Activated CD4-positive, alpha-beta T cell treated with anti-CD3 and anti-CD28 coated beads, Interleukin-2, amount 50 U/mL, for 16 hours (primary cell): ENCODE data around the gene EIF2AK3.
A peak's percentile ranks its signal among the peaks of the same experiment; 100 is the strongest.
"Not testable (repeated sequence)": the region's sequence is repeated elsewhere in the genome, so short reads cannot be mapped to it uniquely, and the experiment has no call there.

Experiments used
- DNase-seq: peaks from one replicate; pipeline ENCODE4 v3.0.0-alpha.2; 2020

EIF2AK3 gene

GRCh38 chr2:88632569-88632968, 5.3 kb upstream of the EIF2AK3 start:
- DNase-seq, result no peak

GRCh38 chr2:88628571-88628939, 1.3 kb upstream of the EIF2AK3 start:
- DNase-seq, result no peak

GRCh38 chr2:88627856-88628570, 749 bp upstream of the EIF2AK3 start:
- peak; percentile 90 for DNase-seq

- peak; percentile 43 for DNase-seq
These were observed 851 bp downstream of the EIF2AK3 start for GRCh38 chr2:88626171-88627054.

- no peak for DNase-seq
These were observed 2.8 kb downstream of the EIF2AK3 start for GRCh38 chr2:88624477-88624876.

GRCh38 chr2:88623831-88624465, 3.3 kb downstream of the EIF2AK3 start:
- DNase-seq, result not testable (repeated sequence)

DNA sequence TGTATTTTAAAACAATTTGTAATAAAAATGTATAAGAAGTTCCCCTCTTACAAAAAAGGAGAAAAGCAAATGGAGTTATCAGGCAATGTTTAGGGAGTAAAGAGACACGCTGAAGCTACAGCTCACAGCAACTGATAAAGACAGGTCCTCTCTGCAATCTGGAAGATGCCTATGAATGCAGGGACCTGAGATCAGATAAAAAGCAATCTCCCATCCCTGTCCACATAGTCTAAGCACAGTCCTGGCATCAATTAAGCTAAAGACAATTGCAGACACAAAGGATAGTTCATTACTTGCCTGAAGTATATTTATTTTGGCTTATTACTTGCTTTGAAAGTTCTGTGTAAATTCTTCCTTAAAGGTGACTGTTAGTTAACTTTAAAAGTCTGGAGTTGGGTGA, 5.0 kb downstream of the EIF2AK3 start:
- no peak for DNase-seq

GRCh38 chr2:88621432-88621831, 5.8 kb downstream of the EIF2AK3 start:
- no peak for DNase-seq

DNA sequence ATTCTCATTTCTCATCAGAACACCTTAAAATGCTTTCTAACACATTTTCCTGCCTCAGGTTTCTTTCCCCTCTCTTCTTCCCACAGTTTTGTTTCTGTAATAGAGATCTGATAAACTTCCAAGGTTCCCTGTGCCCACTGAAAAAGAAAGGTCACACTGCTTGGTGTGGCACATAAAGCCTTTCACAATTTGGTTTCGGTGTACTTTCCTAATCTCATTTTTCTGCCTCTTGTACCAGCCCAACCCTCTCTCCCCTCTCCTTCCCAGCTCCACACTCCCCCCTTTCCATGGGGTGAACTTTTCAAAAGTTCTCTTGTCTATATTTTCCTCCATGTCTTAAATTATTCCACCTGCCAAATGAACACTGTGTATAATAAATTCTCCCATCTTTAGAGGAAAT, 7.2 kb downstream of the EIF2AK3 start:
- DNase-seq, result no peak

GRCh38 chr2:88615822-88616221, 11.4 kb downstream of the EIF2AK3 start:
- DNase-seq, result no peak

GRCh38 chr2:88614497-88615157, 12.6 kb downstream of the EIF2AK3 start:
- no peak for DNase-seq

- no peak for DNase-seq
These were observed 13.3 kb downstream of the EIF2AK3 start for GRCh38 chr2:88613921-88614320.

DNA sequence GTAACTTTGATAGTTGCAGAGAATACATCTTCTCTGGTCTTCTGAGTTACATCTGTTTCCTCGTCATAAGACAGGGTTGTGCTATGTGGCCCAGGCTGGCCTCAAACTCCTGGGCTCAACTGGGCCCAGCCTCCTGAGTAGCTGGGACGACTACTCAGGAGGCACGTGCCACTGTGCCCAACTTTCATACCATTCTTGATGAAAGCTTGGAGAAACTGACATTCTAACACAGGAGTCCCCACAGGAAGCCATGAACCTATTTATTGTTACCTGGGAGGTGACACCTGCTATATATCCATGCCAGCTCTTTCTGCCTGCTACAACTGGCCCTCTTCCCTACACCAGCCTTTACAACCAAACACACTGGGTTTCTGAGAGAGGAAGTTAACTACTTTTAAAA, 19.1 kb downstream of the EIF2AK3 start:
- DNase-seq, result no peak

DNA sequence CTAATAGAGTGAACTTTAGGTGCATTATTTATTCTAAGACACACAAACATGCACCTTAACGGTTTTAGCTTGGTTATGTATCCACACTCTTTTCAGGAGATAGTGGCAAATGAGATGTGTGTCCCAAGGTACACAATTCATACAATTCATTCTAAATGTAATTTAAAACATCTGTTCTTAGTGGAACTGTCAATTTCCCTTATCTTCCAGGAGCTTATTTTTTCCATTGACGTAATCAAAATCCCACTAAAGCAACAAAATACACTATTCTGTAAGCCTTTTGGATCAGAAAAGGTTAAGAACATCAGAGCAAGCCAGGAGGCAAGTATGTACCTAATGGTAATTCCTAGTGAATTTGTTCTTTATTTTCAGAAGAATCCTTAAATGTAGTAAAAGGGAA, 19.8 kb downstream of the EIF2AK3 start:
- DNase-seq, result no peak

- DNase-seq, result no peak
These were observed 20.8 kb downstream of the EIF2AK3 start for GRCh38 chr2:88606371-88607030.

GRCh38 chr2:88603146-88603545, 24.1 kb downstream of the EIF2AK3 start:
- DNase-seq, result no peak

DNA sequence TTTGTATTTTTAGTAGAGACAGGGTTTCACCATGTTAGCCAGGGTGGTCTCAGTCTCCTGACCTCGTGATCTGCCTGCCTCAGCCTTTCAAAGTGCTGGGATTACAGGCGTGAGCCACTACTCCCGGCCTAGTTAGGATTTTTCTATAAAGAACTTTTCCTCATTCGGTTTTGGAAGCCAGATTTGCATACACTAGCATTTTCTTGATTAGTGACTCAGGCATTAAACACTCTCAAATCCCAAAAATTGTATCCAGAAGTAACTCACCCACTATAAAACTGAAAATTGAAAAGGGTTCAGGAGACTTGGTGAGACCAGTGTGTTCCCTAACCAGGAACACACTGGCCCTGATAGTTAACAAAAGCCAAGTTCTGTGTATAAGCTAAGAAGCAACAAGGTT, 25.2 kb downstream of the EIF2AK3 start:
- DNase-seq, result no peak

DNA sequence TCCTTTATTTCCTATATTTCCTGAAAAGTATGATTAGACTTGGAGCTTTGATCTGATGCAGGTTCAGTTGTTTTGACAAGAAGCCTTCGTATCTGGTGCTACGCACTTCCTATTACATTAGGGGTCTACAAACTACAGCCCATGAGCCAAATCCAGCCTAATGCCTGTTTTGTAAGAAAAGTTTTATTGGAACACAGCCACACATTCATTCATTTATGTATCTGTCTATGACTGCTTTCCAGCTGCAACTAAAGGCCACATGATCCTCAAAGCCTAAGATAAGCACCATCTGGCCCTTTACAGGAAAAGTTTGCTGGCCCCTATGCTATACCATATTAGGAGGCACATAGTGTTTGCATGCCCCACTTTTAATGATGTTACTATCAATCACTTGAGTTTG, 26.0 kb downstream of the EIF2AK3 start:
- no peak for DNase-seq

- peak; percentile 94 for DNase-seq
These were observed 27.2 kb downstream of the EIF2AK3 start for GRCh38 chr2:88600038-88600465.

DNA sequence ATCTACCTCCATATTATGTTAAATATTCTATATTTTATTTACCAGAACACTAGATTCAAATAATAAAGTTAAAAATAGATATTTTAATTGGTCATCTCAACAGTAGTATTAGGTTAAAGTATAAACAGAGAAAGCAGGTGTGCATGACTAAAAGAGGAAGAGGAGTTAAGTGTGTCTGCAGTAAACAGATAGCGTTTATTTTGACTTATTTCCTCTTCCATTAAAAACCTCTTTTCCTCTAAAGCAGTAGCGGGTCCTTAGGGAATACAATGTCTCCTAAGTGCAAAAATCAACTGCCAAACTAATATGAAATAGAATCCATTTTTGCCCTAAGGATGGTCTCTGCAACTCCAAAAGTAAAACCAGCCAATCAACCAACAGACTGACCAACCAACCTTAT, 27.7 kb downstream of the EIF2AK3 start:
- DNase-seq, result no peak

- DNase-seq, result no peak
These were observed 30.1 kb downstream of the EIF2AK3 start for GRCh38 chr2:88597168-88597567.

- DNase-seq, result no peak
These were observed 31.0 kb downstream of the EIF2AK3 start for GRCh38 chr2:88596141-88596830.
